Esophagus muscularis mucosa (tissue), 4 donors: ENCODE measurements around the gene TPCN1. TPM values are rescaled to one million over a fixed set of nuclear protein-coding genes. Genes with fewer than 3 reads are reported as not detected.

Experiments used
- DNase-seq: peaks from one replicate; pipeline ENCODE4 v3.0.0-alpha.2; 2017; ENCODE audit errors: extremely low spot score
- H3K27ac ChIP-seq, 4 donors: fragments of 200-600 bp; sonication (generic); replicated peaks in 1 of 4; 1 replicate in 3 of 4; 2 replicates in 1 of 4; pipeline ENCODE4 v1.5.1; 2016 to 2019; ENCODE audit warnings: mild to moderate bottlenecking in 1 of 4
- H3K27me3 ChIP-seq, 4 donors: fragments of 200-600 bp; sonication (generic); one replicate each; pipeline versions ENCODE4 v1.5.1 to v1.6.0; 2016 to 2019
- H3K36me3 ChIP-seq, 4 donors: fragments of 200-600 bp; sonication (generic); one replicate each; pipeline ENCODE4 v1.5.1; 2016 to 2019
- H3K4me1 ChIP-seq, 4 donors: fragments of 200-600 bp; sonication (generic); one replicate each; pipeline ENCODE4 v1.5.1; 2016 to 2019
- H3K4me3 ChIP-seq, 4 donors: fragments of 200-600 bp; sonication (generic); 1 replicate in 2 of 4; 2 replicates in 2 of 4; pipeline ENCODE4 v1.5.1; 2016 to 2019; ENCODE audit warnings: mild to moderate bottlenecking in 4 of 4, moderate library complexity in 1 of 4
- H3K9me3 ChIP-seq, 4 donors: fragments of 200-600 bp; sonication (generic); 1 replicate in 3 of 4; 2 replicates in 1 of 4; pipeline ENCODE4 v1.5.1; 2016 to 2019
- EP300 ChIP-seq: sonication (generic); formaldehyde crosslinking; IDR thresholded peaks from one replicate; pipeline ENCODE4 v1.6.1; 2017; ENCODE audit warnings: antibody characterized with exemption
- POLR2A ChIP-seq: fragments of 450-650 bp; IDR thresholded peaks from one replicate; pipeline ENCODE4 v1.6.1; 2017; ENCODE audit warnings: antibody characterized with exemption, moderate library complexity, mild to moderate bottlenecking, low read depth
- POLR2AphosphoS5 ChIP-seq, 2 donors: sonication (generic); formaldehyde crosslinking; IDR thresholded peaks; one replicate each; pipeline ENCODE4 v1.6.1; 2017; ENCODE audit warnings: antibody characterized with exemption in 2 of 2
- WGBS: methylation state at CpG from one replicate; pipeline ENCODE4 v1.1.5; 2018; 5-methylcytosine and 5-hydroxymethylcytosine counted together
- intact Hi-C: fragments of 100-400 bp; cut with DNase I; formaldehyde crosslinking; loops from one replicate; pipeline ENCODE4 v1.15.1; 2023
- total RNA-seq, 4 donors: library from RNA; depleted of rRNA; stranded (reverse); fragments of >200 nt; gene quantifications; one replicate each; pipeline versions ENCODE4 v1.1.0 to v1.2.1, GENCODE V29; 2016
- TF ChIP-seq, protein P1 (sequence below), 3 experiments: fragments of 200-600 bp in 2 of 3; fragments of 450-650 bp in 1 of 3; sonication (generic) in 2 of 3; IDR thresholded peaks; one replicate each; pipeline ENCODE4 v1.5.1; 2017 to 2019; ENCODE audit warnings: antibody characterized with exemption in 3 of 3, mild to moderate bottlenecking in 2 of 3, moderate library complexity in 1 of 3

TPCN1 gene
- total RNA-seq, 4 donors from 2014 or later, result 31.1 to 54.0 (median 34.5) TPM

DNA sequence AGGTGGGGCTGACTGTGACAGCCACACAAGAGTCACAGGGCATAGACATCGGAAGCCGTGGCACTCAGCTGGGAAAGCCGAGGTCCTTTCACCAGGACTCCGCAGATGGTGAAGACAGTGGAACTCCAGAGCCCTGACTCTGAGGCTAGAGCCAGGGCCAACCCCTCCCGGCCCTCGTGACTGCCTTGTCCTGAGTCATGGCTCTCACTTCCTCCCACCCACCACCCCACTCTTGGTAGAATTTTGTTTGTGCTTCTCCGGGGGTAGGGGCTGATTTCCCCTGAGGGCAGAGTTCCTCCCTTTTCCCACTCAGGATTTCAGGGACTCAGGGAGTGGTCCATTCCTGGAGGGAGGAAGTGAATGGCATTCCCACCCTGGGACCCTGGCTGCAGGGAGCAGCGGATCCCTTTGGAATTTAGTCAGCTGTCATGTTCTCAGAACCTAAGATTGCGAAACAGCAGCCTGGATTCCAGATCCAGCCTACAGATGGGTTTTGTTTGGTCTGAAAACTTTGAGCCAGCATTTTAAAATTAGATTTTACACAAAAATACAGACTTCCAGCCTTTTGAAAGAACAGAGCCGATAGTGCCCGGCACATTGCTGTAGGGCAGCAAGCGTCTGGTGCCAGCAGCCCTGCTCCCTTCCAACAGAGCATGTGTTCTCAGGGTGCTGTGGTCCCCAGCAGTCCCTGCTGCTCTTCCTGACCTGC is 50.7 kb downstream of the TPCN1 start:
- H3K36me3 ChIP-seq, result peaks cover 20 to 93% (median 68%) of the 10 kb centered on the region in 4 donors
- TF ChIP-seq POLR2AphosphoS5 (IDR thresholded peaks at IDR 0.05) (peak in 1 of 2 donors; percentile 57), EP300 (no peak)
- peaks cover 27 to 32% (median 28%) of the 10 kb centered on the region in 4 donors for H3K4me1 ChIP-seq
- WGBS, result 49% methylated on average over 12 of the region's 12 CpGs
- intact Hi-C loops, result no loop called here
- H3K9me3 ChIP-seq, result no peaks in the 10 kb centered on the region
- H3K27me3 ChIP-seq, result no peaks in the 10 kb centered on the region
- H3K4me3 ChIP-seq, result peak overlapping the region in 2 of 4 donors; percentile 2 to 15
- DNase-seq, result peak; percentile 96
- peak overlapping the region; percentile 61 to 76 (median 66) for H3K27ac ChIP-seq

DNA sequence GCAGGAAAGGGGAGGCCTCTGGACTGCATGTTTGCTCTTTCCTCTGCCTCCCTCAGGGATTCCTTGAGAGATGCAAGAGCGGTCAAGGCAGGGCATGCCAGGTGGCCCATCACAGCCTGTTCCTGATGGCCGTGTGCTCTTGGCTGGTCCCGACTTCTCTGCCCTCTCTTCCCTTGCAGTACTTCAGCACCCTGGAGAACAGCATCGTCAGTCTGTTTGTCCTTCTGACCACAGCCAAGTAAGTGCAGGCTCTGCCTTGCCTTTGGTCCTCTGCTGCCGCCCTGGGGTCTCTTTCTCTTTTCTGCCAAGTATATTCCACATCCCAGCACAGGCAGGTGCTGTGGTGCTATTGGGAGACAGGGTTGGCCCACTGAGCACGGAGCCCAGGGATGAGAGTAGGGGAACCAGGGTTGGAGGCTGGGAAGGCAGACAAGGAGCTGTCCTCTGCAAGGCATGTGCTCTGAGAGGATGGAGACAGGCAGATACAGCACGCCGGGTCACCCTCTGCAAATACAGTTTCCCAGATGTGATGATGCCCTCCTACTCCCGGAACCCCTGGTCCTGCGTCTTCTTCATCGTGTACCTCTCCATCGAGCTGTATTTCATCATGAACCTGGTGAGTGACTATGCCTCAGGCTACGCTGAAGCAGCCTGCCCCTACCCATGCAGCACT is 51.9 kb downstream of the TPCN1 start:
- Histone ChIP-seq H3K27me3 (no peaks in the 10 kb centered on the region), H3K4me1 (peaks cover 27 to 32% (median 28%) of the 10 kb centered on the region in 4 donors), H3K9me3 (no peaks in the 10 kb centered on the region), H3K4me3 (no peak overlapping the region), H3K27ac (peak overlapping the region; percentile 52 to 76 (median 64)), H3K36me3 (peaks cover 28 to 93% (median 69%) of the 10 kb centered on the region in 4 donors)
- WGBS, result 86% methylated on average over 13 of the region's 13 CpGs
- TF ChIP-seq, protein P1, sequence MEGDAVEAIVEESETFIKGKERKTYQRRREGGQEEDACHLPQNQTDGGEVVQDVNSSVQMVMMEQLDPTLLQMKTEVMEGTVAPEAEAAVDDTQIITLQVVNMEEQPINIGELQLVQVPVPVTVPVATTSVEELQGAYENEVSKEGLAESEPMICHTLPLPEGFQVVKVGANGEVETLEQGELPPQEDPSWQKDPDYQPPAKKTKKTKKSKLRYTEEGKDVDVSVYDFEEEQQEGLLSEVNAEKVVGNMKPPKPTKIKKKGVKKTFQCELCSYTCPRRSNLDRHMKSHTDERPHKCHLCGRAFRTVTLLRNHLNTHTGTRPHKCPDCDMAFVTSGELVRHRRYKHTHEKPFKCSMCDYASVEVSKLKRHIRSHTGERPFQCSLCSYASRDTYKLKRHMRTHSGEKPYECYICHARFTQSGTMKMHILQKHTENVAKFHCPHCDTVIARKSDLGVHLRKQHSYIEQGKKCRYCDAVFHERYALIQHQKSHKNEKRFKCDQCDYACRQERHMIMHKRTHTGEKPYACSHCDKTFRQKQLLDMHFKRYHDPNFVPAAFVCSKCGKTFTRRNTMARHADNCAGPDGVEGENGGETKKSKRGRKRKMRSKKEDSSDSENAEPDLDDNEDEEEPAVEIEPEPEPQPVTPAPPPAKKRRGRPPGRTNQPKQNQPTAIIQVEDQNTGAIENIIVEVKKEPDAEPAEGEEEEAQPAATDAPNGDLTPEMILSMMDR (IDR thresholded peaks at IDR 0.05), result no peak
- TF ChIP-seq EP300, result no peak
- no peak for TF ChIP-seq POLR2AphosphoS5 (IDR thresholded peaks at IDR 0.05)
- no peak for TF ChIP-seq POLR2A
- no peak for DNase-seq
- intact Hi-C loops, result no loop called here

GRCh38 chr12:113274848-113275247 is 53.6 kb downstream of the TPCN1 start:
- H3K4me1 ChIP-seq, result peaks cover 26 to 32% (median 27%) of the 10 kb centered on the region in 4 donors
- H3K27ac ChIP-seq, result no peak overlapping the region
- no peaks in the 10 kb centered on the region for H3K9me3 ChIP-seq
- WGBS, result 94% methylated on average over 8 of the region's 8 CpGs
- intact Hi-C loops, result no loop called here
- no peak overlapping the region for H3K4me3 ChIP-seq
- DNase-seq, result no peak
- TF ChIP-seq POLR2AphosphoS5 (IDR thresholded peaks at IDR 0.05), result no peak
- TF ChIP-seq, protein P1 (IDR thresholded peaks at IDR 0.05), result no peak
- no peak for TF ChIP-seq EP300
- TF ChIP-seq POLR2A, result no peak
- no peaks in the 10 kb centered on the region for H3K27me3 ChIP-seq
- peaks cover 26 to 92% (median 67%) of the 10 kb centered on the region in 4 donors for H3K36me3 ChIP-seq

GRCh38 chr12:113276306-113276705 is 55.0 kb downstream of the TPCN1 start:
- intact Hi-C loops, result no loop called here
- DNase-seq, result no peak

More at GRCh38 chr12:113276306-113276705, 55.0 kb downstream of the TPCN1 start:
- H3K36me3 ChIP-seq, result peaks cover 26 to 95% (median 72%) of the 10 kb centered on the region in 4 donors
- no peaks in the 10 kb centered on the region for H3K27me3 ChIP-seq
- TF ChIP-seq, protein P1 (IDR thresholded peaks at IDR 0.05), result no peak
- no peak for TF ChIP-seq POLR2AphosphoS5 (IDR thresholded peaks at IDR 0.05)
- WGBS, result 79% methylated on average over 8 of the region's 8 CpGs
- H3K4me3 ChIP-seq, result no peak overlapping the region
- no peaks in the 10 kb centered on the region for H3K9me3 ChIP-seq
- no peak overlapping the region for H3K27ac ChIP-seq
- peaks cover 20 to 23% (median 22%) of the 10 kb centered on the region in 4 donors for H3K4me1 ChIP-seq
